Measurements from ENCODE around the gene PI4KA. TPM values are rescaled to one million over a fixed set of nuclear protein-coding genes. Genes with fewer than 3 reads are reported as not detected.

Gene PI4KA
- total RNA-seq, 1 donor from 2014 or later = 140 TPM

- Mint-ChIP-seq H3K27me3 (no peaks in the 10 kb centered on the region), H3K4me3 (ENCODE audit: low read depth) (no peak overlapping the region), H3K27ac (no peak overlapping the region), H3K4me1 (ENCODE audit: low read depth) (no peaks in the 10 kb centered on the region), H3K9me3 (ENCODE audit: low read depth) (no peaks in the 10 kb centered on the region), H3K36me3 (ENCODE audit: insufficient read depth) (peaks cover 17% of the 10 kb centered on the region)
- TF ChIP-seq CTCF (IDR thresholded peaks at IDR 0.05; ENCODE audit: unreplicated experiment) = no peak
- no peak for DNase-seq (ENCODE audit: low spot score, unreplicated experiment)
Observed at GRCh38 chr22:20764471-20764720, 94.2 kb downstream of the PI4KA start.

GRCh38 chr22:20763630-20764470 lies 94.8 kb downstream of the PI4KA start:
- no peak for DNase-seq (ENCODE audit: low spot score, unreplicated experiment)

DNA sequence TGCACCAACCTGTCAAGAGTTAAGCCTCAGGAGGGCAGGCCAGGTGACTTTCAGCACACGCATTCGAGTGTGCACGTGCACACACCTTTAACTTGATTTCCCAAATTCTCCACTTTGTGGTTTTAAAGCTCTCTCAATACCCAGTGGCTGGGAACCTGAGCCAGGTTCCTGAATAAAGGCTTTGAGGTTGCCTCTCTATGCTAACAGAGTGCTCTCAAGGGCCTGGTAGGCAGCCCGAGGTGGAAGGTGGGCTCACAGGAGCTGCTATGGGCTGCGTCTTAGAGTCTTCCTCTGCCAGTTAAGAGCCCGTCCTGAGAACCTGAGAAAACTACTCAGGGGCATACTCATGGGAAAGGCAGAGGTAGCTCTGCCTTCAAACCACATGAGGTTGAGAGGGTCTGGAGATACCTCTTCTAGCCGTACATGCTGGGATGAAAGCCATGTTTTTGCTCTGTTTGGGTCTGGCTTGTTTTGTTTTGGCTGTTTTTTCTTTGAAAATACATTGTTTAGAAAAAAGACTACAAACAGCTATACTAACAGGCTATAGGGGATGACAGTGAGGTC lies 96.3 kb downstream of the PI4KA start:
- Mint-ChIP-seq H3K4me1 (ENCODE audit: low read depth) (no peaks in the 10 kb centered on the region), H3K27me3 (no peaks in the 10 kb centered on the region), H3K4me3 (ENCODE audit: low read depth) (no peak overlapping the region)

More at GRCh38 chr22:20763630-20764470, 94.8 kb downstream of the PI4KA start:
- TF ChIP-seq CTCF (IDR thresholded peaks at IDR 0.05; ENCODE audit: unreplicated experiment) = no peak
- no peaks in the 10 kb centered on the region for H3K9me3 Mint-ChIP-seq (ENCODE audit: low read depth)
- H3K4me1 Mint-ChIP-seq (ENCODE audit: low read depth) = no peaks in the 10 kb centered on the region
- no peak overlapping the region for H3K4me3 Mint-ChIP-seq (ENCODE audit: low read depth)
- no peak overlapping the region for H3K27ac Mint-ChIP-seq
- no peaks in the 10 kb centered on the region for H3K27me3 Mint-ChIP-seq
- peaks cover 17% of the 10 kb centered on the region for H3K36me3 Mint-ChIP-seq (ENCODE audit: insufficient read depth)

GRCh38 chr22:20761536-20761935 lies 97.1 kb downstream of the PI4KA start:
- Mint-ChIP-seq H3K36me3 (ENCODE audit: insufficient read depth) (peaks cover 21% of the 10 kb centered on the region), H3K9me3 (ENCODE audit: low read depth) (no peaks in the 10 kb centered on the region), H3K27ac (no peak overlapping the region), H3K4me1 (ENCODE audit: low read depth) (no peaks in the 10 kb centered on the region), H3K27me3 (no peaks in the 10 kb centered on the region), H3K4me3 (ENCODE audit: low read depth) (no peak overlapping the region)
- no peak for DNase-seq (ENCODE audit: low spot score, unreplicated experiment)
- TF ChIP-seq CTCF (IDR thresholded peaks at IDR 0.05; ENCODE audit: unreplicated experiment) = no peak

More for the DNA sequence above, 96.3 kb downstream of the PI4KA start:
- Mint-ChIP-seq H3K36me3 (ENCODE audit: insufficient read depth) (peaks cover 19% of the 10 kb centered on the region), H3K27ac (no peak overlapping the region), H3K9me3 (ENCODE audit: low read depth) (no peaks in the 10 kb centered on the region)
- DNase-seq (ENCODE audit: low spot score, unreplicated experiment) = no peak
- TF ChIP-seq CTCF (IDR thresholded peaks at IDR 0.05; ENCODE audit: unreplicated experiment) = no peak

DNA sequence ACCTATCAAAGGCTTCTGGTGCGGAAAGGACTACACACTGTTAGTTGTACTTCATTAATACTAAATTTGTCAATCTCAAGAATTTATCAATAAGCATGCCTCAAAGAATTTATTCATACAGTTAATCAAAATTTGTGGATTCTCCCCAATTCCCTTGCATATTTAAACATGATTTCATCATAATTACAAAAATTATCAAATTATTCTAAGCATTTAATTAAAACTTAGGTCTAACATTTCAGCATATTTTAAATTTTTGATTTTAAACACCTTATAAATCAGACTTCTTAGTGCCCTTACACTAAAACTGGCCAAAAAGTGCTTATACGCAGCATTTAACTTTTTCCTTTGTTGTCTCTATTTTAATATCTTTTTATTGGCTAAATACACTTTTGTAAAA lies 98.5 kb downstream of the PI4KA start:
- no peak overlapping the region for H3K4me3 Mint-ChIP-seq (ENCODE audit: low read depth)
- H3K9me3 Mint-ChIP-seq (ENCODE audit: low read depth) = no peaks in the 10 kb centered on the region
- peaks cover 19% of the 10 kb centered on the region for H3K36me3 Mint-ChIP-seq (ENCODE audit: insufficient read depth)
- no peak for DNase-seq (ENCODE audit: low spot score, unreplicated experiment)
- no peaks in the 10 kb centered on the region for H3K27me3 Mint-ChIP-seq
- H3K27ac Mint-ChIP-seq = no peak overlapping the region
- H3K4me1 Mint-ChIP-seq (ENCODE audit: low read depth) = no peaks in the 10 kb centered on the region
- TF ChIP-seq CTCF (IDR thresholded peaks at IDR 0.05; ENCODE audit: unreplicated experiment) = no peak

Measured in progenitor cell of endocrine pancreas (in vitro differentiated cells).